SU-DHL-6 (cell line): ENCODE measurements around the gene PMIS2.

ENCODE experiments used
- H2AFZ ChIP-seq: fragments of 200-600 bp; sonication (generic); 2 replicates; pipeline ENCODE4 v1.6.1; 2014; ENCODE audit warnings: low read depth, mild to moderate bottlenecking, moderate library complexity, mixed read lengths, antibody characterized with exemption, low read length; ENCODE audit not compliant: severe bottlenecking
- H3F3A ChIP-seq: fragments of 200-600 bp; shearing (Covaris generic); 2 replicates; pipeline ENCODE4 v1.6.0; 2016; ENCODE audit warnings: antibody characterized with exemption, mild to moderate bottlenecking; ENCODE audit not compliant: insufficient read depth
- H3K27ac ChIP-seq: fragments of 200-600 bp; sonication (generic); 2 replicates; pipeline ENCODE4 v1.5.1; 2016; ENCODE audit warnings: low read depth, mild to moderate bottlenecking, low read length, moderate library complexity, mixed read lengths
- H3K27me3 ChIP-seq: fragments of 200-600 bp; sonication (generic), shearing (Covaris generic); 2 replicates; pipeline ENCODE4 v1.6.0; 2014; ENCODE audit warnings: mild to moderate bottlenecking, low read length
- H3K36me3 ChIP-seq: fragments of 200-600 bp; sonication (generic); 2 replicates; pipeline ENCODE4 v1.6.1; 2014; ENCODE audit warnings: mild to moderate bottlenecking, low read length, mixed read lengths
- H3K4me2 ChIP-seq: fragments of 300-600, 200-600 bp; shearing (Covaris generic), sonication (generic); 2 replicates; pipeline ENCODE4 v1.6.0; 2014; ENCODE audit warnings: low read length, low read depth, mild to moderate bottlenecking; ENCODE audit not compliant: poor library complexity, severe bottlenecking
- H3K4me3 ChIP-seq: fragments of 200-600 bp; sonication (generic); 2 replicates; pipeline ENCODE4 v1.5.1; 2014; ENCODE audit warnings: antibody characterized with exemption, low read length, mild to moderate bottlenecking, mixed read lengths; ENCODE audit not compliant: insufficient read depth, poor library complexity, severe bottlenecking
- H3K79me2 ChIP-seq: fragments of 200-600 bp; sonication (generic); 2 replicates; pipeline ENCODE4 v1.6.1; 2014; ENCODE audit warnings: mild to moderate bottlenecking, low read length, moderate library complexity; ENCODE audit not compliant: insufficient read depth
- H3K9ac ChIP-seq: fragments of 200-600 bp; sonication (generic); 2 replicates; pipeline ENCODE4 v1.7.0; 2014; ENCODE audit warnings: mild to moderate bottlenecking, low read length
- H3K9me2 ChIP-seq: fragments of 200-600 bp; sonication (generic); replicated peaks from 2 replicates; pipeline ENCODE4 v1.6.1; 2014; ENCODE audit warnings: low read length; ENCODE audit not compliant: insufficient read depth
- H3K9me3 ChIP-seq: fragments of 200-600 bp; sonication (generic); 2 replicates; pipeline ENCODE4 v1.6.1; 2014; ENCODE audit warnings: low read length, mixed read lengths; ENCODE audit not compliant: insufficient read depth
- H4K20me1 ChIP-seq: fragments of 200-600 bp; sonication (generic); 2 replicates; pipeline ENCODE4 v1.6.1; 2014; ENCODE audit warnings: low read depth, mild to moderate bottlenecking, antibody characterized with exemption, low read length, moderate library complexity, mixed read lengths
- EZH2phosphoT487 ChIP-seq: fragments of 200-600 bp; sonication (generic), shearing (Covaris generic); conservative IDR thresholded peaks from 2 replicates; pipeline ENCODE4 v1.6.1; 2018; ENCODE audit warnings: mild to moderate bottlenecking, antibody characterized with exemption, low read length, moderate library complexity, mixed read lengths
- TF ChIP-seq, protein P1 (sequence below): fragments of 200-600 bp; sonication (generic); IDR thresholded peaks from one replicate; pipeline ENCODE4 v1.5.1; 2017; ENCODE audit warnings: antibody characterized with exemption, mild to moderate bottlenecking, low read length, moderate library complexity; ENCODE audit not compliant: insufficient read depth, poor library complexity, severe bottlenecking

The PMIS2 gene

DNA sequence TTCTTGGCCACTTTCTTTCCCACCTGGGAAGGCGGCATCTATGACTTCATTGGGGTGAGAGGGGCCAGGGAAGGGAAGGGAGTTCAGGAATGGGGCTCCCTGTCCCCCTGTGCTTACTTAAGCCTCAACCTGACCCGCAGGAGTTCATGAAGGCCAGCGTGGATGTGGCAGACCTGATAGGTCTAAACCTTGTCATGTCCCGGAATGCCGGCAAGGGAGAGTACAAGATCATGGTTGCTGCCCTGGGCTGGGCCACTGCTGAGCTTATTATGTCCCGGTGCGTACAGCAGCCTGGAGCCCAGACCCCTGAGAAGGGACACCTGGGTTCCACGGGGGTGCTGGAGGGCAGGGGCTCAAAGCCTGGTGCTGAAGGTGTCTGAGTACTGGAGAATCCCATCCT lies 39.4 kb upstream of the PMIS2 start:
- no peaks in the 10 kb centered on the region for H3K9me3 ChIP-seq
- H3K36me3 ChIP-seq, result no peaks in the 10 kb centered on the region
- no peaks in the 10 kb centered on the region for H3K27me3 ChIP-seq
- H3K4me2 ChIP-seq, result peak overlapping the region; percentile 96
- H3K4me3 ChIP-seq, result peak overlapping the region; percentile 100
- H3K79me2 ChIP-seq, result peaks cover 19% of the 10 kb centered on the region; the same call in 1 of the 2 replicates
- no peaks in the 10 kb centered on the region for H3F3A ChIP-seq
- no peak overlapping the region for H2AFZ ChIP-seq
- TF ChIP-seq EZH2phosphoT487, result no peak
- TF ChIP-seq, protein P1, sequence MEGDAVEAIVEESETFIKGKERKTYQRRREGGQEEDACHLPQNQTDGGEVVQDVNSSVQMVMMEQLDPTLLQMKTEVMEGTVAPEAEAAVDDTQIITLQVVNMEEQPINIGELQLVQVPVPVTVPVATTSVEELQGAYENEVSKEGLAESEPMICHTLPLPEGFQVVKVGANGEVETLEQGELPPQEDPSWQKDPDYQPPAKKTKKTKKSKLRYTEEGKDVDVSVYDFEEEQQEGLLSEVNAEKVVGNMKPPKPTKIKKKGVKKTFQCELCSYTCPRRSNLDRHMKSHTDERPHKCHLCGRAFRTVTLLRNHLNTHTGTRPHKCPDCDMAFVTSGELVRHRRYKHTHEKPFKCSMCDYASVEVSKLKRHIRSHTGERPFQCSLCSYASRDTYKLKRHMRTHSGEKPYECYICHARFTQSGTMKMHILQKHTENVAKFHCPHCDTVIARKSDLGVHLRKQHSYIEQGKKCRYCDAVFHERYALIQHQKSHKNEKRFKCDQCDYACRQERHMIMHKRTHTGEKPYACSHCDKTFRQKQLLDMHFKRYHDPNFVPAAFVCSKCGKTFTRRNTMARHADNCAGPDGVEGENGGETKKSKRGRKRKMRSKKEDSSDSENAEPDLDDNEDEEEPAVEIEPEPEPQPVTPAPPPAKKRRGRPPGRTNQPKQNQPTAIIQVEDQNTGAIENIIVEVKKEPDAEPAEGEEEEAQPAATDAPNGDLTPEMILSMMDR, result no peak
- peak overlapping the region; percentile 99 for H3K9ac ChIP-seq
- H4K20me1 ChIP-seq, result no peaks in the 10 kb centered on the region
- no peak overlapping the region for H3K27ac ChIP-seq
- H3K9me2 ChIP-seq, result no peaks in the 10 kb centered on the region

DNA sequence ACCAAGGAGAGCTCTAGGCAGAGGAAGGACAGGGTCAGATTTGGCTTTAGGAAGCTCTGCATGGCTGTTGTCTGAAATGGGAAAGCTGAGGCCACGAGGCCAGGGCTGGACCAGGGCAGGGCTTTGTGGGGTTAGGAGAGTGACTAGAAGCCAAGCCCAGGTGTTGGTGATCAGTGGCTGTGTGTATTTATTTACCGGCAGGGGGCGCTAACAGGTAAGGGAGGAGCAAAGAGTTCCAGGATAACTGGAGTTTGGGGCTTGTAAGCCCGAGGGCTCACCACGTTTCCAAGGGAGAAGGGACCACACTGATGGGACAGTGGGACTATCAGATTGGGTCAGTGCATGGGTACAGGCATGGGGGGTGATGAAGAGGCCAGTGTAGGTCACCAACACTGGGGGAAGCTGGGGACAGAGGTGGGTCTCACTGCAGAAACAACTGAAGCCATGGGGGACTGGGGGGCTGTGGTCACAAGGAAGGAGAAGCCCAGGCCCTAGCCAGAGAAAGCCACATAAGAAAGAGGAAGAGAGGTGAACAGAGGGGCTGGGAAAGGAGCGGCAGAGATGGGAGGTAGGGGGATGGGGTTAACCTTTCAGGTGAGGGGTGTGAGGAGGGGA lies 36.7 kb upstream of the PMIS2 start:
- H3K36me3 ChIP-seq, result no peaks in the 10 kb centered on the region
- no peak overlapping the region for H3K4me3 ChIP-seq
- H3K9ac ChIP-seq, result no peak overlapping the region
- H3K9me2 ChIP-seq, result no peaks in the 10 kb centered on the region
- H3K9me3 ChIP-seq, result no peaks in the 10 kb centered on the region
- H3K27me3 ChIP-seq, result no peaks in the 10 kb centered on the region
- no peak overlapping the region for H2AFZ ChIP-seq
- H3K79me2 ChIP-seq, result peaks cover 19% of the 10 kb centered on the region; the same call in 1 of the 2 replicates
- TF ChIP-seq, protein P1, result peak; percentile 71
- no peak for TF ChIP-seq EZH2phosphoT487
- H3K27ac ChIP-seq, result no peak overlapping the region
- H3K4me2 ChIP-seq, result no peak overlapping the region
- H3F3A ChIP-seq, result no peaks in the 10 kb centered on the region
- no peaks in the 10 kb centered on the region for H4K20me1 ChIP-seq

DNA sequence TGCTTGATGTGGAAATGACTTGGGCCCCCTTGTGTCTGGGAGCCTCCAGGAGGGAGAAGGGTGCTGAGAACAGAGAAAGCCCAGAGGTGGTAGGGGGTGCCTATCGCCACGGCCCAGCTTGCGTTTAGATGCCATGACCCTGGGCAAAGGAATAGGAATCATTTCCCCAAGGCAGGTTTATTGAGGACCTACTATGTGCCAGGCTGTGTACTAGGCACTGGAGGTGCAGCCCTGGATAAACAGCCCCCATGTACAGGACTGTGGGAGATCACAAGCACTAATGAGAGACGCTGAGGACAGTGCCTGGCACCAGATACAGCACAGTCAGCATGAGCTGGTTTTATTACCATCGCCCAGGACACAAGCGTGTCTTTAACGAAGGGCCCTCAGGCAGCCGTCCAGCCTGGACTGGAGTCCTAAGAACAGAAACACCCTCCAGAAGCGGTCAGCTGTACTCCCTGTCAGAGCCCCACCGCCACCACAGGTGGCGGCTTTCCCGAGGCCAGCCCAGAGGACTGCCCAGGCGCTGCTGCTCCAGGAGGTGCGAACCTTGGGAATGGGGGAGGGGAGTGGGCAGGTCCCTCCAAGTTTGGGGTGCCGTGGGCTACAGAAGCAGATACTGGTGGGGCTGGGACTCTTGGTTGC lies 36.0 kb upstream of the PMIS2 start:
- Histone ChIP-seq H3K9me2 (no peaks in the 10 kb centered on the region), H3F3A (no peaks in the 10 kb centered on the region), H3K27me3 (no peaks in the 10 kb centered on the region), H3K9ac (no peak overlapping the region), H3K4me3 (no peak overlapping the region), H2AFZ (no peak overlapping the region), H3K27ac (no peak overlapping the region), H4K20me1 (no peaks in the 10 kb centered on the region), H3K9me3 (no peaks in the 10 kb centered on the region), H3K36me3 (no peaks in the 10 kb centered on the region), H3K4me2 (no peak overlapping the region), H3K79me2 (peaks cover 12% of the 10 kb centered on the region; the same call in 1 of the 2 replicates)
- TF ChIP-seq, protein P1, result no peak
- TF ChIP-seq EZH2phosphoT487, result no peak
